HG03378 (cell line): ENCODE measurements around the gene ARMH1.
"Not testable (repeated sequence)": the region's sequence is repeated elsewhere in the genome, so short reads cannot be mapped to it uniquely, and the experiment has no call there.

Source experiments
- ATAC-seq: cut with Tn5 transposase; IDR thresholded peaks from one replicate; pipeline ENCODE4 v1.9.1; 2021; ENCODE audit warnings: mild to moderate bottlenecking, moderate library complexity; ENCODE audit not compliant: unreplicated experiment

The ARMH1 gene

DNA sequence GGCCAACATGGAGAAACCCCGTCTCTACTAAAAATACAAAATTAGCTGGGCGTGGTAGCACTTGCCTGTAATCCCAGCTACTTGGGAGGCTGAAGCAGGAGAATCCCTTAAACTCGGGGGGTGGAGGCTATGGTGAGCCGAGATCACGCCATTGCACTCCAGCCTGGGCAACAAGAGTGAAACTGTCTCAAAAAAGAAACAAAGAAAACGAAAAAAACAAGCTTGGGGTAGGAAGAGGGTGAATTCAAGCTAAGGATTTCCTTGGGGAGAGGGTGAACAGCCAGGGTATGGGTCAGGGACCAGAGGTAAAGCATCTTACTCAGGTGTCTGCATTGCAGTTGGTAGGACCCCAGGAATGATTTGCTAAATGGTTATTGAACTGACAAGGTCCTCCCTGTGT lies 91.9 kb downstream of the ARMH1 start:
- not testable (repeated sequence) for ATAC-seq
